HG02763 (cell line): ENCODE measurements around the gene PLA2G4D.

Source experiments
- ATAC-seq: cut with Tn5 transposase; IDR thresholded peaks from one replicate; pipeline ENCODE4 v1.9.1; 2021; ENCODE audit warnings: mild to moderate bottlenecking, moderate library complexity; ENCODE audit not compliant: unreplicated experiment

The PLA2G4D gene

DNA sequence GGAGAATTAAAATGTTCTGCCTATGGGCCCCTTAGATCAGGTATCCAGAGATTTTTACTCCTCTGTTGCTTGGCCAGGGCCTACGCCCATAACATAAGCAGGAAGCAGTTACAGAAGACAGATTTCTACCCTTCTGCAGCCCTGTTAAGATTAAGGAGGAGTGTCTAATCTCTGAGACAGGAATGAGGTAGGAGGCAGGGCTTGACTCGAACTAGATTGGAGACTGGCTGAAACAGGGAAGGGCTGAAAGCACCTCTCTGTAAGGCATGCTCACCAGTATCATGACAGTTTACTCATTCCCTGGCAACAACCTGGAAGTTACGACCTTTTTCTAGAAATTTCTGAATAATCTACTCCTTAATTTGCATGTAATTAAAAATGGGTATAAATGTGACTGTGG lies 16.7 kb downstream of the PLA2G4D start:
- ATAC-seq = no peak

DNA sequence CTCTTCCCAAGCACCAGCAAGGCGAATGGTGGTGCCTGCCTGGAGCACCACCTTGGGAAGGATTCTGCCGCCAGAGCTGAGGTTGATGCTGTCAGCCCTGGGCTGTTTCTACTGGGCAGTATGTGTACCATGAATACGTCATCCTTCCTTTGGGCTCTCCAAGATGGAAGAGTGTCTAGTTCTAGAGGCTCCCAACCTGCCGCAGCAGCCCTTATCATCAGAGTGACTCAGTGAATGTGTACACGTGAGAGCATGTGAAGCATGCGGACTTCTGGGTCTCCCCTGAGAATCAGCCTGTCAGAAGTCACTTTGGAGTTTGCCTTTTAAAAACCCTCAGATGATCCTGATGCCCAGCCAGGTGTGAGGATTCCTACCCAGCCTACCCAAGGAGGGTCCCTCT lies 20.9 kb downstream of the PLA2G4D start:
- no peak for ATAC-seq

DNA sequence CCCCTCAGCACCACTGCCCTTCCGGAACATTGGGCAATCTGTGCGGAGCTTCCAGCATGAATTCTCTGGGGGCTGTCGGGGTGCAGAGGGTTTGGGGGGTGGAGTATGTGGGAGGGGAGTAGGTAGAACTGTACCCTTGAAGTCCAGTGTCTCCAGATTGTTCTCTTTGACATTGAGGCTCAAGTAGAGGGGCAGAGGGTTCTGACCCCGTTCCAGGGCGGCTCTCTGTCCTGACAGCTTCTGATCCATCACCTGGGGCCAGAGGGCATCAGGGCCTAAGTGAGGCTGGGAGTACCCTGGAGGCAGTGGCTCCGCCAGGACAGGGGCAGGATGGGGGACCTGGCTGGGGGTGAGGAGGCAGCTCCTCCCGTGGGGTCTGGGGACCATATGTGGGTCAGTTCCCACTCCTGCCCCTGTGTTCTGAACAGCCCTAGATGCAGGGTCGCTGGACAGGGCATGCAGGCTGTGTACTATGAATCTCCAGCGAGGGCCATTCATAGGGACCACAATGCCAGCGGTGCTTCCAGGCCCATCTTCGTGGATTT lies 22.1 kb downstream of the PLA2G4D start:
- no peak for ATAC-seq

DNA sequence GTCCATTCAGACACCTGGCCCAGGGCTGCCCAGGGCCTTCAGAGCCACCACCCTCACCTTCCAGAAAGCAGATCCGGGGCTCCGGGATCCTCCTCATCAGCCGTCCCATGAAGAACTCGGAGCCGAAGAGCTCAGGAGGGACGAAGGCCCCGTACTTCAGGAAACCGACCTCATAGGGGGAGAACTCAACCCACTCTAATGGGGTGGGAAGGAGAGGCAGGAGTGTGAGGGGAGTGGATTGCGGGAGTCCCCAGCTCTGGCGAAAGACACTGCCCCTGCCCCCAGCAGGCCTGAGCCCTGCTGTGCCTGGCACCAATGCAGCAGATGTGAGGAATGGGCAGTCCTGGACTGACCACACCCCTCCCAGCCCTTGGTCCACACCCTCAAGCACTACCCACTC lies 22.6 kb downstream of the PLA2G4D start:
- ATAC-seq = no peak

DNA sequence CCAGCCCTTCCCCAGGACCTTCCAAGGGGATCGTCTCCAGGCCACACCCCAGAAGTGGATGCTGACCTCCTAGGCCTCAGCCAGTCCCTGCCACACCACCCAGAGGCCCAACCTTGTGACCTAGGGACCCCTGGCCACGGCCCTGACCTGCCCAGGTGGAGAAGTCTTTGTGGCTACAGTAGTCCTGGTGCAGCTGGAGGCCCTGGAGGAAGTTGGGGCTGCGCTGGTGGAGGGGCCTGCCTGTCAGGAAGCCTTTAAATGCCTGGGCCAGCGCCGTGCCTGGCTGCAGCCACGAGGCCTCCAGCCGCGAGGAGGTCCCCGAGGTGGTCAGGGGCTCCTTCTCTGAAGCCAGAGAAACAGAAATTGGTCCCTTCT lies 23.4 kb downstream of the PLA2G4D start:
- ATAC-seq = no peak

DNA sequence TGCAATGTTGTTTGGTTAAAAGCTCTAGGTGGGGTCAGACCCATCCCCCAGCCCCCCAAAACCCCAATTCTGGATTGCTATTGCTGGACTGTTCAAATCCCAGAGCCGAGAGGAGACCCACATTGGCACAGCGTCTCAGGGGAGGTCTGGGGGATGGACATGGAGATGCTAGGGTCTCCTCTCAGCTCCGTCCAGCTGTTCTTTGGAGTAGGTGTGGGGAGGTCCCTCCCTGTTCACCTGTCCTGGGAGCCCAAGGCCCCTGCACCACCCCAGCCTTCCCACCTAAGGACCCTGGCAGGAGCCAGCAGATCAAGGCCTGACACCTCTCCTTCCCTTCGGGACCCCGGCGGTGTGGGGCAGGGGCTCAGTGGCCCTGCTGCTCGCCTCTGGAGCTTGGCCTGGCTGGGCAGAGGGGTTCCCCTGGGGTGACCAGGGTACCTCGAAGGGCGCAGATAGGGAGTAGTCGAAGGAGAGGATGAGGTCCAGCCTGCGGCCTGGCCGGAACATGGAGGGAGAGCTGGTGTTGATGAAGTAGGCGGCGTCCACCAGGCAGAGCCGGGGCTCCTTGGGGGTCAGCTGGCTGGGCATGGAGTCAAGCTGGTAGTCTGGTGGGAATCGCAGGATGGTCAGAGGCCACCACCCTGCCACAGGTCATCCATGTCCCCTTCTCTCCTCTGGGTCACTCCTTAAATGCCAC lies 23.9 kb downstream of the PLA2G4D start:
- no peak for ATAC-seq

DNA sequence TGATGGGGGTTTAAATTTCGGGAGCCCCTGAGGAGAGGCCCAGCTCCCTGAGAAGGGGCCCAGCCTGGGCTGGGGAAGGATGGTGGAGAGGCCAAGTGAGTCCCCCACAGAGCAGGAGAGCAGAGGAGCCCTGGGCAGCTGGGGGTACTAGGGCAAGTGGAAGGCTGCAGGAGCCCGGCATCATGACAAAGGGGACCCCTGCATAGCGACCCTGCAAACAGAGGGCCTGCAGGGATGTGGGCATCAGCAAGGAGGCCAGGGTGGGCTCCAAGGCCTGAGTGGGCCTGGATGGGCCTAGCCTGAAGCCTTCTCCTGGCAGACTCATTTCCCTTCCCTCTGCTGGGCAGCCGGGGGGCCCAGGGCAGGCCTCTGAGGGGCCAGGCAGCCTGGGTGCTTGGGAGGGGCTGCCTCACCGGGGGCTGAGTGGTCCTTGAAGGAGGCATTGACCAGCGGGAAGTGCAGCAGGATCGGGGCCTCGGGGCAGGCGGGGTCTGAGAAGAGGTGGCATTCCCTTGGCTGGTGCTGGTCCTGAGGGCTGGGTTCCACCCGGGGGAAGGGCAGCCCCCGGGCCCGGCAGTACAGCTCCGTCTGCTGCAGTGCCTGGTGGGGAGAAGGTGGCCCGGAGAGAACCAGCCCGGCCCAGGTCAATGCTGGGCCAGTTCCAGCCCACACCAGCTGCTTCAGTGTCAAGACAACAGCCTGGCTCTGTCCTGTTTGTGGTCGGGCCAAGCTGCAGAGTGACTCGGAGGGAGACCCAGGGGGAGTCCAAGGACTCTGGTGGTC lies 24.7 kb downstream of the PLA2G4D start:
- no peak for ATAC-seq

DNA sequence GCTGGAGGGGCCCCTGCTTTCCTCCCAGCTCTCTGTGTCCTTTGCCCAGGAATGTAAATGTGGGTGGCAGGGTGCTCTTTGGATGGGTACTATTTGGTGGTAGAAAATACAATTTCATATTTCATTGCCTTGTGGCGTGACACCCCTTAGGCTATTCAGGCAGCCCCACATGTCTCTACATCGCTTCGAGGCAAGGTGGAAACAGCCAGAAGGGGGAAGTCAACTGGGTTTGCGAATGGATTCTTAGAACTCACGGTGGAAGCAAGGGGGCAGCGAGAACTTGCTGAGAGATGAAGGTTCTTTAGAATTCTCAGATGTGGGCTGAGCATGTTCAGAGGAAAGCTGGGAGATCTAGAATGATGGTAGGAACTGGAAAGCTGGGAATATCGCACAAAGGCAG lies 25.3 kb downstream of the PLA2G4D start:
- no peak for ATAC-seq

DNA sequence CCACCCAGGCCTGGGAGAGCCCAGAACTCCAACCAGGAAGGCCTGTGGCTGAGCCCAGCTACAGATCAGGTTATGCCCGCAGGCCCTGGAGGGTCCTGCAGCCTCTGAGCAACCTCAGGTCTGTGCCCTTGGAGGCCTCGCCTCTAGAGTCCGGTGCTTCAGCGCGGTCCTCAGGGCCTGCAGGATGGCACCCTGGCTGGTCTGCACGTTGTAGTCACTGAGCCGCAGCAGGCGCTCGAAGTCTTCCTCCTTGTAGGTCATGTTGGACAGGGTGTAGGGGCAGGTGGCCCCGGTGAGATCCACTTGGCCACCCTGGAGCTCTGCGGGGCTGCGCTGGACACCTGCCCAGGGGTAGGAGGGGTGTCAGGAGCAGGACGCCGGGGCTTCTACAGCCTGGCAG lies 25.8 kb downstream of the PLA2G4D start:
- ATAC-seq = no peak

DNA sequence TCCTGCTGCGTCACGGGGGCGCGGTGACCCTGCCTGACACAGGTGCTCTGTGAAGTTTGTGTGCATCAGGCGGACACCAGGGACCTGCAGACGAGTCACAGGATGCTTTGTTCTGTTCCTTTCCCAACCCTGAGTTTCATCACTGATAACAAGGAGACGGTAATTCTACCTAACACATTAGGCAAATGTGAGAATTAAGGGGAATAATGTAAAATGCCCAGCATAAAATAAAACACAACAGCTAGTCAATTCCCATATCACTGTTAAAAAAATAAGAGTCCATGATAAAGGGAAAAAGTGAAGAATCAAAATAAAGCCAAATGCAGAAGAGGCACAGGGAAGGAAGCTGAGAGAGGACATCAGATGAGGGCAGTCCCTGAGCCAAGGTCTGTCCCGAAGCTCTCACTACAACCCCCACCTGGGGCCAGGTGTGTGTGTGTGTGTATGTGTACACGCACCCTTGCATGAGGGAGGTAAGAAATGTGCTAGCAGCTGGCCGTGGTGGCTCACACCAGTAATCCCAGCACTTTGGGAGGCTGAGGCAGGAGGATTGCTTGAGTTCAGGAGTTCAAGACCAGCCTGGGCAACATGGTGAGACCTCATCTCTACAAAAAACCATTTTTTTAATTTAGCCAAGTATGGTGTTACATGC lies 27.5 kb downstream of the PLA2G4D start:
- no peak for ATAC-seq

DNA sequence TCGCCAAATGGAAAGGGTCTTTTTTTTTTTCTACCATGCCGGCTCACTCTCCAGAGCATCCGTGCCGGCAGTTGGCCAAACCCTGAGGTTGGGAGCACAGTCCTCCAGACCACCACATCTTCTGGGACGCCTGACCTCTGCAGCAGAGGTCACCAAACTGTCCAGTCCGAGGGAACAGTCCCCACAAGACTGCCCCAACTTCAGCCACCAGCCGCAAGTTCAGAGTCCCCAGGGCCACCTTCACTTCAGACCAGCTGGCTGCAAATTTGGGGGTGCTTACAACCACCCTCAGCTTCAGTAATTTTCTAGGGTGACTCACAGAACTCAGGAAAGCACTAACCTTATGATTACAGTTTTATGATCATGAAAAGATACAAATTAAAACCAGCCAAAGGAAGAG lies 28.9 kb downstream of the PLA2G4D start:
- no peak for ATAC-seq

DNA sequence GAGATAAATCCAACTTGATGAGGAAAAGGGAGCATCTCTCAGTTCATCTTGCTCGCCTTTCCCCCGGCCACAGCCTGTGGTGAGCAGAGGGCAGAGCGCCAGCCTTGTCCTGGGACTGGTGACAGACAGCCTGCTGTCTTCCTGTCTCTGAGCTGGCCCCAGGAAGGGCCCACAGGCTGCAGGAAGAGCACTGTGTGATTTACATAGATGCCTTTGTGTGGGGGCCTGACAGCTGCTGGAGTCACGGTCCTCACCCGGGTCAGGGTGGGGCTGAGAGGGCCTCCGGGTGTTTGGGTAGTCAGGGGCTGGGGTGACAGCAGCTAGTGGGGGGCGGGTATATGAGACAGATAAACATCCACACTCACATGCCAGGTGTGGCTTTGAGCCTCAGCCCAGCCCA lies 29.3 kb downstream of the PLA2G4D start:
- no peak for ATAC-seq

DNA sequence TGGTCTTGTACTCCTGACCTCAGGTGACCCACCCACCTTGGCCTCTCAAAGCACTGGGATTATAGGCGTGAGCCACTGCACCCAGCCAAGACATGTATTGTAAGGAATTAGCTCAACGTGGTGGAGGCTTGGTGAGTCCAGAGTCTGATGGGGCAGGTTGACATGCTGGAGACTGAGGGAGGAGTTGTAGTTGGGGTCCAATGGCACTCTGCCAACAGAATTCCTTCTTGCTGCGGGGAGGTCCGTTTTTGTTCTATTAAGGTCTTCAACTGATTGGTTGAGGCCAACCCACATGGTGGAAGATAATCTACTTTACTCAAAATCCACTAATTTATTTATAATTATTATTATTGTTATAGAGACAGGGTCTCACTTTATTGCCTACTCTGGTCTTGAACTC lies 30.1 kb downstream of the PLA2G4D start:
- ATAC-seq = no peak

DNA sequence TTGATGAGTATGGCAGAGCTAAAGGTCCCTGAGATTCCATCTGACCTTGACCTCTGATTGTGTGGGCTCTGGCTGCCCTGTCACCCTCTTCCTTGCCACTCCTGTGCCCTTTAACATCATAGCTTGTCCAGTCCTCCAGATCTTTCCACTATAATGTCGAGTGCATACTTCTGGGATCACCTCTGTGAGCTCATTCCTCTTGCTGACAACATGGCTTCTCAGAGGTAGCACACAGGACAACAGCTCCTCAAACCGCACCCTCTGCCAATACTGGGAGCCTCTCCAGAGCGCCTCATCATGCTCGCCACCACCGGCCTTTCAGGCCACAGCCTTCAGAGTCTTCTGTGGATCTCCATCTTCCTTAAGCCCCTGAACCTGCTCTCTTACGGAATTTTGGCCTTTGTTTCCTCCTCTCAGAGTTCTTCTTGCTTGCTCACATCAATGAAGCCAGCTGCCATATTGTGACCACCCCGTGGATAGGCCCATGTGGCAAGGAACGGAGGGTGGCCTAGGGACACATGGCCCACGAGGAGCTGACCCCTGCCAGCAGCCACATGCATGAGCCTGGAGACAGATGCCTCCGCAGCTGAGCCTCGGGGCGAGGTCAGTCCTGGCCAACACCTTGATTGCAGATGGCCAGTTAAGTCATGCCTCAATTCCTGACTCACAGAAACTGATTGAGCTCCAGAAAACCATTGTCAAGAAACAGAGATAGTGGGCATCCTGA lies 31.1 kb downstream of the PLA2G4D start:
- ATAC-seq = no peak

DNA sequence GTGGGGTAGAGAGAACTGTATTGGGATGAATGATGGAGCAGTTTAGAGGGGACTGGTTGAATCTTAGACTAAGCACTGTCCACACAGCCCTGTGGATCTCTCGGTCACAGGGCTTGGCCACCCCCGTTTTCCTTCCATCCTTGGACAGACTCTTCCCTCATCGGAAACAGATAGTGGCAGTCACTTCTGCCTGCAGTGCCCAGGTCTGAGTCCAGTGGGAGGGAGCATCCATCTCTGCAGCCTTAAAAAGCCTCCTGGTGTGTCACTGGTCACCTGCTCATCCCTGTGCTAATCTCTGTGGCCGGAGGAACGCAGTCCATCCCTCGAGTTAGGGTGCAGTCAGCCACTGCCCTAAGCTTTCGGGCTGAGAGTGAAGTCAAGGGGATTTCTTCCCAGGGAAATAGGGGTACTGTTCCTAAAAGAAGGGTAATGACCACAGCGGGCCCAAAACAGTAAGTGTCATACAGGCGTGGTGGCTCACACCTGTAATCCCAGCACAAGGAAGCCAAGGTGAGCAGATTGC lies 32.0 kb downstream of the PLA2G4D start:
- ATAC-seq = no peak

DNA sequence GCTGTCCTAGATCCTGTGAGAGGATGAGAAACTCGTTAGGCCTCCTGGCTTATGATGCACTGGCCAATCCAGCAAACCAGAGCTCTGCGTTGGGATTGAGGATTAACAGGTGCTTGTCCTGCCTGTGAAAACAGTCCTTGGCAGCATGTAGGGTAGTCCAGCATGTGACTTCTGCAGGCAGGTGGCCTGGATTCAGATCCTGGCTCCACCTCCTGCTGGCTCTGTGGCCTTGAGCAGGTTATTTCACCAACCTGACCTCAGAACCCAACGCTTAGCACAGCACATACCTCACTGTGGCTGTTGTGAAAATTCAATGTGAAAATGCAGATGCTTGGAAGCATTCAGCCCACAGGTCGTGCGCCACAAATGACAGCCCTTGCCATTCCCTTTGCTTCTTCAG lies 33.6 kb downstream of the PLA2G4D start:
- ATAC-seq = no peak

DNA sequence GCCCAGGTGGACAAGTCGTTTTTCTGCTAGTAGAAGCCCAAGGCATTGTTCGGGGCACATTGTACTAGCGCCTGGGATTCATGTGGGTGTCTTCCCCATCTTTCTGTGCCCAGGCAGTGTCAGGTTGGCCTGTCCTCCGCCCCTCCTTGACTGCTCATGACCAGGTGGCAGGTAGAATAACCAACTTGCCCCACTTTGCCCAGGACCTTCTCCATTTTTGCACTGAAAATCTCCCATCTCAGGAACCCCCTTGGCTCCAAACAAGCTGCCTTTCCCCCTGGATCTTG lies 33.9 kb downstream of the PLA2G4D start:
- ATAC-seq = no peak

DNA sequence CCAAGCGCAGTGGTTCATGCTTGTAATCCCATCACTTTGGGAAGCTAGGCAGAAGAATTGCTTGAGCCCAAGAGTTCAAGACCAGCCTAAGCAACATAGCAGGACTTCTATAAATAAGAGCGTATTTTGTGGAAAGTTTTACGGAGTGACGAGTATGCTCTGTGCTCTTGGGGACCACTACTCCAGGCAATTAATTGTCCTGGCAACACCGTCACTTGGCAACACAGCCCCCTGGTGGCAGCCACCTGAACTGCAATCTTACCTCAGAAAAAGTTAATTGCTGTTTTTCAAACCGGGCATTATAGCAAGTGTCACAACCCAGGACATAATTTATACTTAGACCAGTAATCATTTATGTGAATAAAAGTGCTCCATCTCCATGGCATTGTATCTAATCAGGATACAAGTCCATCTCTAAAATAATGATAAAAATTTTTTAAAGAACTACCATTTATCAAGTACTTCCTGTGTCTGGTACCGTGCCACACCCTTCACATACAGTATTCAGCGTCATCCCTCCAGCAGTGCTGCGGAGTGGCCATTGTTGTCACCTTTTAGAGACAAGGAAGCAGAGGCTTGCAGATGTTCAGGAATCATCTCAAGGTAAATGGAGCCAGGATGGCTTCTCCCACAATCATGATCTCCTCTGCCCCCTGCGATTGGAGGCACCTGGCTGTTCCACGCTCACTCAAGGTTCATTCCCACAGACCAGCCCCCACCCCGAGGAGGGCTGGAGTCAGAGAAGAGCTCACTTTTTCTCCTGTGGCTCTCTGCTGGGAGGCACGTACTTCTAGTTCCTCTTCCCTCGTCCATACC lies 34.5 kb downstream of the PLA2G4D start:
- no peak for ATAC-seq

DNA sequence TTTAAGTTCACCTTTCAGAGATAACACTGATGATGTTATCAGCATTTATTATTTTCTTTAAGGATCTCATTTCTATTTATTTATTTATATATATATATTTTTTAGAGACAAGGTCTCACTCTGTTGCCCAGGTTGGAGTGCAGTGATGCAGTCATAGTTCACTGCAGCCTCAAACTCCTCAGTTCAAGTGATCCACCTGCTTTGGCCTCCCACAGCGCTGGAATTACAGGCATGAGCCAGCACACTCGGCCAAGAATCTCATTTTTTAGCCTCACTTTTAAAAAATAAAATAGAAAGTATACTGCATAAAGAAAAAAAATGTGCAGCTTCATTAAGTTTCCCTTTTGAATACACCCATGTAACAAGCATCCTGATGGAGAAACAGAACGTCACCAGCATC lies 35.6 kb downstream of the PLA2G4D start:
- ATAC-seq = no peak
